Measurements from ENCODE around the gene KXD1. TPM values are rescaled to one million over a fixed set of nuclear protein-coding genes. Genes with fewer than 3 reads are reported as not detected.

Gene KXD1
- total and polyA plus RNA-seq, 2 donors (not counting 1 experiment from before 2014, with no cell fraction given) = 90.0 to 166 TPM

GRCh38 chr19:18593367-18594095, 35.9 kb downstream of the KXD1 start:
- peak overlapping the region in 2 of 5 experiments; percentile 51 to 69 for H3K4me3 ChIP-seq (ENCODE audit: control extremely low read depth in 1 of 5, extremely low read depth in 1 of 5, insufficient read depth in 1 of 5, low read depth in 2 of 5, low read length in 4 of 5)
- no peak overlapping the region for H3K27ac ChIP-seq (ENCODE audit: low read length in 2 of 2)
- H3K9me3 ChIP-seq (ENCODE audit: control extremely low read depth in 1 of 3, control insufficient read depth in 2 of 3, insufficient read depth in 1 of 3, low read length in 2 of 3) = no peaks in the 10 kb centered on the region
- H3K27me3 ChIP-seq (replicated peaks in 1 of 4; ENCODE audit: control extremely low read depth in 1 of 4, control insufficient read depth in 3 of 4, insufficient read depth in 4 of 4, low read length in 3 of 4) = peaks cover 0 to 22% (median 7%) of the 10 kb centered on the region in 4 experiments
- peaks cover 10% of the 10 kb centered on the region for H4K20me1 ChIP-seq (ENCODE audit: control insufficient read depth, insufficient read depth, low read length, poor library complexity, severe bottlenecking)
- H3K79me2 ChIP-seq (ENCODE audit: control insufficient read depth, insufficient read depth, low read length) = no peaks in the 10 kb centered on the region
- H3K27ac Mint-ChIP-seq = peak overlapping the region; percentile 59
- WGBS (ENCODE audit: insufficient coverage) = 69% methylated on average over 17 of the region's 25 CpGs
- peak overlapping the region; percentile 100 for H3K4me2 ChIP-seq (replicated peaks; ENCODE audit: low read depth, low read length, poor library complexity, severe bottlenecking)
- H3K36me3 ChIP-seq (replicated peaks in 1 of 2; ENCODE audit: control extremely low read depth in 1 of 2, control insufficient read depth in 1 of 2, extremely low read depth in 1 of 2, insufficient read depth in 2 of 2, low read length in 1 of 2) = peaks cover 0 to 6% of the 10 kb centered on the region in 2 experiments
- TF ChIP-seq CTCF (IDR thresholded peaks at IDR 0.05) (no peak), EZH2 (IDR thresholded peaks at IDR 0.05; ENCODE audit: borderline replicate concordance, insufficient read depth, low read depth, low read length, poor library complexity, severe bottlenecking) (no peak)
- peak overlapping the region; percentile 64 for H3K4me3 Mint-ChIP-seq
- ATAC-seq (ENCODE audit: low read depth) (no peak), DNase-seq (no peak)
- no peaks in the 10 kb centered on the region for H3K9me3 Mint-ChIP-seq (ENCODE audit: insufficient read depth)
- peaks cover 25% of the 10 kb centered on the region for H3K4me1 Mint-ChIP-seq
- H3K9ac ChIP-seq (ENCODE audit: low read length) = no peak overlapping the region
- ChIA-PET POLR2A (interaction anchor here (0.6 to 1.0 kb wide), 3 partner anchors 10 to 354 kb away, joined by 3 read pairs; no protein-coding TSS in a partner anchor), CTCF (interaction anchor here (0.6 to 6.3 kb wide), 26 partner anchors 8 to 579 kb away, joined by 3 to 47 read pairs (median 4); partner anchors contain the start of genes COPE, DDX49, TMEM59L and UBA52)
- peak overlapping the region; percentile 81 for H2AFZ ChIP-seq (ENCODE audit: insufficient read depth, low read depth, low read length, poor library complexity, severe bottlenecking)
- H3K27me3 Mint-ChIP-seq = peaks cover 7% of the 10 kb centered on the region
- intact Hi-C loops (cut with micrococcal nuclease) = loop anchor here (1.0 to 2.0 kb wide), 3 partner anchors 71 to 347 kb away; partner anchors contain the start of genes ELL and HOMER3
- peaks cover 21 to 42% of the 10 kb centered on the region in 2 donors for H3K4me1 ChIP-seq (ENCODE audit: control insufficient read depth in 2 of 2, insufficient read depth in 2 of 2, low read length in 2 of 2)

Measured in B cell (primary cell).